HT-29 (cell line): Measurements from ENCODE around the gene CIC. TPM values are rescaled to one million over a fixed set of nuclear protein-coding genes. Genes with fewer than 3 reads are reported as not detected.

ENCODE experiments used
- DNase-seq: peaks from one replicate; pipeline ENCODE4 v3.0.0-alpha.2; 2015; ENCODE audit warnings: low spot score
- total RNA-seq: library from RNA; depleted of rRNA; stranded (reverse); fragments of >200 nt; shearing (Covaris generic); gene quantifications from 2 replicates; pipeline ENCODE4 v1.2.3, GENCODE V29; 2014

CIC gene
- total RNA-seq, 1 experiment from 2014 or later: 55.5 TPM

- DNase-seq: peak; percentile 30
These were observed 8.9 kb downstream of the CIC start for GRCh38 chr19:42277821-42278451.

DNA sequence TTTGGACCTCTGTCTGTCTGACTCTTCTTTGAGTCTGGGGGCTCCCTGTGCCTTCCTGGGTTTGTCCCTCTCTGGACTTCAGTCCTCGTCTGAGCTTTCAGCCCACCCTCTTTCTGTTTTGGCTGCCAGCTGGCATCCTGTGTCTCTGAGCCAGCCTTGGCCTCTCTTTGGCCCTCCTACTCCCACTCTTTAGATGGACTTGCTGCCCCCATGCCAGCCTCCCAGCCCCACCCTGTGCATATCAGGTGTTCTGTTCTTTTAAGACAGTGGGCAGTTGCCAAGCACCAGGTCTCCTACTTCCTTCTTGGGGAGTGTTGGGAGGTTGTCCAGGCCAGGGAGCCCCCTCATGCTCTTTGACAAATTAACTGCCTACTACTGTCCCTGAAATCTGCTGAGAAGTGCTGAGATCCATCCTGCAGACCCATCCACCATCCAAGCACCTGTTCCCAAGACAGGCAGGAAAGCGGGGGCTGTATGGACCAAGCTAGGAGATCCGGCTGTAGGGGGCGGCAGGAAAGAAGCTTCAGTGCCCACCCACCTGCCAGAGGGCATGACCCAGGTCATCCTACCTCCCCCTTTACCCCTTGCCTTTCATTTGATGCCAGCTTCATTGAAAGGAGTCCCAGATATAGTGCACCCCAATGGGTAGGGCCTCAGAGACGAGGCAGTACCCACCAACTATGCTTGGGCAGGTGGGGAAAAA, 9.6 kb downstream of the CIC start:
- no peak for DNase-seq

GRCh38 chr19:42279155-42279901, 10.3 kb downstream of the CIC start:
- no peak for DNase-seq

GRCh38 chr19:42279902-42280814, 11.1 kb downstream of the CIC start:
- DNase-seq: peak; percentile 90

DNA sequence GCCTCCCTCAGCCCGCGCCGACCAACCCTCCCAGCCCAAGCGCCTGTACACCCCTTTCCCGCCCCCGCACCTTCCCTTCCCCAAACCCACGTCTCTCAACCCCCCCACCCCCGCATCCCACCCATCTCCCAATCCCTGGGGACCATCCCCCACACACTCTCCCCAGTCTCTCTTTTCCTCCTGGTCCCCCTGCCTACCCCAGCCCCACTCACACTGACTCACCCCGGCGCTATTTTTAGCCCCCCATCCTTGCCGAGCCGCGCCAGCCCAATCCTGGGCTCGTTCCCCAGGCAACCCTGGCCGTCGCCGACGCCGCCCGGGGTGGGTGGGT, 11.7 kb downstream of the CIC start:
- DNase-seq: no peak

- DNase-seq: peak; percentile 41
These were observed 12.2 kb downstream of the CIC start for GRCh38 chr19:42281146-42281826.

GRCh38 chr19:42281827-42282762, 13.0 kb downstream of the CIC start:
- peak; percentile 22 for DNase-seq

DNA sequence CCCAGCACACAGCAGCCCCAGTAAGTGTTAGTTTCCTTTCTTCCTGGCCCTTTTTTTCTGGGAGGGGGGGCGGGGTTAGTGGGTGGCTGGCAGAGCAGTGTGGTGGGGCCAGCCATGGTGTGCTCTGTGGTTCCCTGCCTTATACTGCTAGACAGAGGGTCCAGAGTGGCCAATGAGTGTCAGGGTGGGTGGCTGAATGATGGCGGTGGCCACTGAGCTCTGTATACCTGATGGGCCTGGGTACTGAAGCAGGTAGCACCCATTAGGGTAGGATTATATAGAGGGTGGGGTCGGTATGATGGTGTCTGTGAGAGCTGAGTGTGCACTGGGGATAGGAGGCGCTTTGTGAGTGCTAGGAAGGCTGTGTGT, 13.8 kb downstream of the CIC start:
- DNase-seq: no peak

DNA sequence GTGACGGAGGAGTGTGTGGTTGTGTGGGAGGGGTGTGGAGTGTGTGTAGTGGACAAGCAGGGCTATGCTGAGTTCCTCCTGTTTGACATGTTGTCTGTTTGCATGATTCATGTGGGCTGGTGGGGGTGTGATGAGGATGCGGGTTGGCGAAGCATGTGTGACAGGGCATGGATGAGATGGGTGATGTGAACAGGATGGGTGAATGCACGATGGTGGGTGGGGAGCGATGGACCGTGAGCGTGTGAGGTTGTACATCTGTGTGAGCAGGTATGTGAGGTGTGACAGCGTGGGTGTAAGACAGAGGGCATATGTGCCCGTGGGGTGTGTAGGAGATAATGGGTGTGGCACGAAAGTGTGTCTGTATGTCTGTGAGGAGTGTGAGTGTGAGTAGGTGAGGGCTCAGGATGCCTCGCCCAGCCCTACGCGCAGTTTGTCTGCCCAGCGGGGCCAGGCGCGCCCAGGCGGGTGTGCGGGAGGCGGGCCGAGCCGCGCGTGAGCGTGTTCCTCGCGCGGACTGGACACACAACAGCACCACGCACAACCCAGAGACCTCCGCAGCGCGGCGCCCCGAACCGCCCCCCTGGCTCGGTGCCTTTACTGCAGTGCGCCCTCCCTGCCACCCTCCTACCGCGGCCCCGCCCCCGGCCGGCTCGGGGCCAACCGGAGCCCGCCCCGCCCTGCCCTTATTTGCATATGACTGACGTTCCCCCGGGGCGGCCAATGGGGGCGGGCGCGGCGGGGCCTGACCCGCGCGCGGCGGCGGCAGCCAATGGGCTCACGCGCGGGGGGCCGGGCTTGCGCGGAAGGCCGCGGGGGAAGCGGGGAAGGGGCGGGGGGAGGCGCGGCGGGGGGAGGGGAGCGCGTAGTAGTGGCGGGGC, 14.4 kb downstream of the CIC start:
- peak; percentile 97 for DNase-seq

DNA sequence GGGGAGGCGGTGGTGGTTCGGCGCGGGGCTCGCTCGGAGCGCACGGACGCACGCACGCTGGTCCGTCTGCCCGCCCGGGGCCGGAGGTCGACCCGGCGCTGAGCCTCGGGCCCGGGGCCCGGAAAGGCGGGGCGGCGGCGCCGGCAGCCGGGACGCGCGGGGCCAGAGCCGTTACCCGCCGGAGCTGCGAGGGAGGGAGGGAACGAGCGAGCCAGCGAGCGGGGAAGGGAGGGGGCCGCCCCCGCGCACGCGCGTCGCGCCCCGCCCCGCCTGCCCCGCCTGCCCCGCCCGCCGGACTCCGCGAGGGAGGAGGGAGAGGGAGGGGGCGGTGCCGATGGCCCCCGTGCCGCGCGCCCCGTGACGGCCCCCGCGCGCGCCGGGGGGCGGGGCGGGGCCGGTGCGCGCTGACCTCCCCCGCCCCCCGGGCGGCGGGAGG, 15.0 kb downstream of the CIC start:
- peak; percentile 77 for DNase-seq

DNA sequence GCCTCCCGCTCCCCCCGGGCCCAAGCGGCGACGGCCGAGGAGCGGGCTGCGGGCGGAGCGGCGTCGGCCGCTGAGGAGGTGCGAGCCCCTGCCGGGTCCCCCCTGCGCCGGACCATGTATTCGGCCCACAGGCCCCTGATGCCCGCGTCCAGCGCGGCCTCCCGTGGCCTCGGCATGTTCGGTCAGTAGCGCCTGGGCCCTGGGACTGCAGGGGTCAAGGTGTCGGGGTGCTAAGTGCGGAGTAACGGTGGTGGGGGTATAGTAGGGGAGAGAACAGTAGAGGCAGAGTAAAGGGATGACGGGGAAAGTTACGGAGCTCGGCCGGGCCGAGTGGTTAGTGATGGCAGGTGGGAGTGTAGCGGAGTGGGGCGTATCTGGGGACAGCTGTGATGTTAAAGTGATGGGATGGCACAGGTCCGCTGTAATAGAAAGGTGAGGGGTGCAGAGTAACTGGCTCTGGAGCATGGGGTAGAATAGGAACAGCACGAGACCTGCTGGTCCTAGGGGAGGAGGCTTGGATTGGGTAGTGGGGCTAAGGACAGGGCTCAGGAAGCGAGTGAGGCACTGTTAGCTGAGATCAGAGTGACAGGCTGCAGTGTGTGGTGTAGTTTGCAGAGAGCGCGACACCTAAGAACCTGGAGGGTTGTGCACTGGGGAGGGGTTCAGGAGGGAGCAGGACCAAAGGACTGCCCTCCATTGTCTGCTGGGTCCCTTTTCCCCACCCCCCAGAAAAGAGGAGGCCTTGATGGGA, 15.7 kb downstream of the CIC start:
- peak; percentile 36 for DNase-seq

- no peak for DNase-seq
These were observed 16.5 kb downstream of the CIC start for GRCh38 chr19:42285541-42285941.

- DNase-seq: no peak
These were observed 16.9 kb downstream of the CIC start for GRCh38 chr19:42285988-42286348.

DNA sequence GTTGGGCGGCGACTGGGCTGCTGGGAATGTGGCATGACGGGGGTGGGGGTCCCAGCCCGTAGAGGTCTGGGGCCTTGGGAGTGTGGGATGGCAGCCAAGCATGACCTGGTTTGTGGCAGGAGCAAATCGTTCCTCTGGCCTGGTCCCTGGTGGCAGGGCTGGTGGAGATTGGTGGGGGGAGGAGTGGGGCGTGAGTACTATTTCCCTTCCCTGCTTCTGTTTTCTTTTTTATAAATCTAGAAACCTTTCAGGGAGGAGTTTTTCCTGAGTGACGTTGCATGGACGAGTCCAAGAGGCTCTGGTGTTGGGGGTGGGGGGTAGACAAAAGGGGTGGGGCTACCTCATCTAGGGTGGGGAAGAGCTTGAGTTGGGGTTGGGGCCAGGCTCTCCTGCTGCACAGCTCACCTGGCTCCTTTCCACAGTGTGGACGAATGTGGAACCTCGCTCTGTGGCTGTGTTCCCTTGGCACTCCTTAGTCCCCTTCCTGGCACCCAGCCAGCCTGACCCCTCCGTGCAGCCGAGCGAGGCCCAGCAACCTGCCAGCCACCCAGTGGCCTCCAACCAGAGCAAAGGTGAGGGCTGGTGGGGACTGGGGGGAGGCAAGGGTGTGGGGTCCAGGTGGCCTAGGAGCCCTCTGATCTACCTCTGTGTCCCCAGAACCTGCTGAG, 17.4 kb downstream of the CIC start:
- DNase-seq: no peak

DNA sequence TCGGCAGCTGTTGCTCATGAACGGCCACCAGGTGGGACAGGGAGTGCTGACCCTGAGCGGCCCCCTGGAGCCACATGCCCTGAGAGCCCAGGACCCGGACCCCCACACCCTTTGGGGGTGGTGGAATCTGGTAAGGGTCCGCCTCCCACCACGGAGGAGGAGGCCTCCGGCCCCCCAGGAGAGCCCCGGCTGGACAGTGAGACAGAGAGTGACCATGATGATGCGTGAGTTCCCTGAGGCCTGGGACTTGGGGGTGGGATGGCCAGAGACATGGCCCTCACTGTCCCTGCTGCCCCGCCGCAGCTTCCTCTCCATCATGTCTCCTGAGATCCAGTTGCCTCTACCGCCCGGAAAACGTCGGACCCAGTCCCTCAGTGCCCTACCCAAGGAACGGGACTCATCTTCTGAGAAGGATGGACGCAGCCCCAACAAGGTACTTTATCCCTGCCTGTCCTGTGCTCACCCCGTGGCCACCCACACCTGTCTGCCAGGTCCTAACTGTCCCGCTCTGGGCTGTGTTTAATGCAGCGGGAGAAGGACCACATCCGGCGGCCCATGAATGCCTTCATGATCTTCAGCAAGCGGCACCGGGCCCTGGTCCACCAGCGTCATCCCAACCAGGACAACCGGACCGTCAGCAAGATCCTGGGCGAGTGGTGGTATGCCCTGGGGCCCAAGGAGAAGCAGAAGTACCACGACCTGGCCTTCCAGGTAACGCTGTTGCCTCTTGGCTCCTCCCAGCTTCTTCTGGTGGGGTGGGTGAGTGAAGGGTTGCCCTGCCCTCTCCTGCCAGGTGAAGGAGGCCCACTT, 18.2 kb downstream of the CIC start:
- DNase-seq: no peak

DNA sequence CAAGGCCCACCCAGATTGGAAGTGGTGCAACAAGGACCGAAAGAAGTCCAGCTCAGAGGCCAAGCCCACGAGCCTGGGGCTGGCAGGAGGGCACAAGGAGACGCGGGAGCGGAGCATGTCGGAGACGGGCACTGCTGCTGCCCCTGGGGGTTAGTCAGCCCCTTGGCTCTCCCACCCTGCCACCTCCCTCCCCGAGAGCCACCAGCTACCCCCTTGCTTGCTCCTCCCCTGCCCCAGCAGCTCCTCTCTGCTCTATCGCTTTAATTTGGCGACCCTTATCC, 18.7 kb downstream of the CIC start:
- DNase-seq: no peak

GRCh38 chr19:42288387-42288786, 19.3 kb downstream of the CIC start:
- no peak for DNase-seq
